ENCODE results near the gene NKAIN2.

GRCh38 chr6:123806561-123806960 lies 2.9 kb downstream of the NKAIN2 start:
- TF ChIP-seq POLR2A (IDR thresholded peaks at IDR 0.05): no peak
- no peak for TF ChIP-seq POLR2AphosphoS5 (IDR thresholded peaks at IDR 0.05)
- TF ChIP-seq, protein P1, sequence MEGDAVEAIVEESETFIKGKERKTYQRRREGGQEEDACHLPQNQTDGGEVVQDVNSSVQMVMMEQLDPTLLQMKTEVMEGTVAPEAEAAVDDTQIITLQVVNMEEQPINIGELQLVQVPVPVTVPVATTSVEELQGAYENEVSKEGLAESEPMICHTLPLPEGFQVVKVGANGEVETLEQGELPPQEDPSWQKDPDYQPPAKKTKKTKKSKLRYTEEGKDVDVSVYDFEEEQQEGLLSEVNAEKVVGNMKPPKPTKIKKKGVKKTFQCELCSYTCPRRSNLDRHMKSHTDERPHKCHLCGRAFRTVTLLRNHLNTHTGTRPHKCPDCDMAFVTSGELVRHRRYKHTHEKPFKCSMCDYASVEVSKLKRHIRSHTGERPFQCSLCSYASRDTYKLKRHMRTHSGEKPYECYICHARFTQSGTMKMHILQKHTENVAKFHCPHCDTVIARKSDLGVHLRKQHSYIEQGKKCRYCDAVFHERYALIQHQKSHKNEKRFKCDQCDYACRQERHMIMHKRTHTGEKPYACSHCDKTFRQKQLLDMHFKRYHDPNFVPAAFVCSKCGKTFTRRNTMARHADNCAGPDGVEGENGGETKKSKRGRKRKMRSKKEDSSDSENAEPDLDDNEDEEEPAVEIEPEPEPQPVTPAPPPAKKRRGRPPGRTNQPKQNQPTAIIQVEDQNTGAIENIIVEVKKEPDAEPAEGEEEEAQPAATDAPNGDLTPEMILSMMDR (IDR thresholded peaks at IDR 0.05): no peak

Measured in sigmoid colon (tissue), 4 donors.